Activated CD4-positive, alpha-beta T cell treated with anti-CD3 and anti-CD28 coated beads, Interleukin-2, amount 50 U/mL, for 48 hours (primary cell): Measurements from ENCODE around the gene ERGIC3.
A peak's percentile ranks its signal among the peaks of the same experiment; 100 is the strongest.

Experiments used
- DNase-seq, 2 experiments: peaks; one replicate each; pipeline ENCODE4 v3.0.0-alpha.2; 2020

Gene ERGIC3

GRCh38 chr20:35562541-35563110 is 20.7 kb downstream of the ERGIC3 start:
- DNase-seq: no peak

- DNase-seq: no peak
Observed at GRCh38 chr20:35563834-35564233, 22.0 kb downstream of the ERGIC3 start.

- no peak for DNase-seq
Observed at GRCh38 chr20:35564905-35565304, 23.0 kb downstream of the ERGIC3 start.

GRCh38 chr20:35568645-35569044 is 26.8 kb downstream of the ERGIC3 start:
- peak in 1 of 2 experiments; percentile 8 for DNase-seq

- no peak for DNase-seq
Observed at GRCh38 chr20:35571555-35571954, 29.7 kb downstream of the ERGIC3 start.

- no peak for DNase-seq
Observed at GRCh38 chr20:35572838-35573237, 31.0 kb downstream of the ERGIC3 start.

GRCh38 chr20:35575958-35576357 is 34.1 kb downstream of the ERGIC3 start:
- no peak for DNase-seq

- DNase-seq: no peak
Observed at GRCh38 chr20:35576816-35577215, 34.9 kb downstream of the ERGIC3 start.

GRCh38 chr20:35578469-35578868 is 36.6 kb downstream of the ERGIC3 start:
- DNase-seq: no peak

GRCh38 chr20:35579196-35579595 is 37.3 kb downstream of the ERGIC3 start:
- DNase-seq: no peak

GRCh38 chr20:35582131-35582530 is 40.3 kb downstream of the ERGIC3 start:
- DNase-seq: no peak

- no peak for DNase-seq
Observed at GRCh38 chr20:35582741-35583404, 41.0 kb downstream of the ERGIC3 start.

GRCh38 chr20:35583636-35584560 is 42.0 kb downstream of the ERGIC3 start:
- DNase-seq: no peak

- no peak for DNase-seq
Observed at GRCh38 chr20:35586751-35587425, 45.0 kb downstream of the ERGIC3 start.

- DNase-seq: no peak
Observed at GRCh38 chr20:35587436-35587835, 45.6 kb downstream of the ERGIC3 start.

GRCh38 chr20:35588397-35588796 is 46.5 kb downstream of the ERGIC3 start:
- DNase-seq: no peak

- no peak for DNase-seq
Observed at GRCh38 chr20:35592339-35592974, 50.6 kb downstream of the ERGIC3 start.

- DNase-seq: no peak
Observed at GRCh38 chr20:35595456-35595855, 53.6 kb downstream of the ERGIC3 start.

GRCh38 chr20:35595901-35596300 is 54.0 kb downstream of the ERGIC3 start:
- no peak for DNase-seq

GRCh38 chr20:35597186-35597585 is 55.3 kb downstream of the ERGIC3 start:
- no peak for DNase-seq

- DNase-seq: no peak
Observed at GRCh38 chr20:35598476-35598875, 56.6 kb downstream of the ERGIC3 start.

GRCh38 chr20:35598899-35599775 is 57.3 kb downstream of the ERGIC3 start:
- DNase-seq: no peak
